HCT116 (cell line): ENCODE data around the gene NCAPD2. TPM values are rescaled to one million over a fixed set of nuclear protein-coding genes. Genes with fewer than 3 reads are reported as not detected.

Source experiments
- ATAC-seq: fragments of 200-7000 bp; cut with Tn5 transposase; 2 replicates; pipeline ENCODE4 v1.9.1; 2020; ENCODE audit warnings: mild to moderate bottlenecking, moderate library complexity
- BruUV-seq: library from RNA; stranded (reverse); fragments of 400-500 nt; replicated peaks from 2 replicates; lab custom pipeline; 2021; lab: Mats Ljungman, UMichigan
- CTCF ChIA-PET: fragments of 300-600 bp; sonication (Branson Sonifier 250); formaldehyde crosslinking; loops from one replicate; lab custom pipeline; 2021; ENCODE audit warnings: antibody characterized with exemption; lab: Charles Lee
- POLR2A ChIA-PET: fragments of 300-600, 350-600 bp; sonication (Branson Sonifier 250); formaldehyde crosslinking; loops from one replicate; lab custom pipeline; 2021; ENCODE audit warnings: antibody characterized with exemption; lab: Charles Lee
- RAD21 ChIA-PET, 2 experiments: fragments of 300-600 bp; sonication (Branson Sonifier 250); formaldehyde crosslinking; loops; one replicate each; lab custom pipeline; 2023; ENCODE audit warnings: low total read pairs in 2 of 2; ENCODE audit not compliant: uncharacterized antibody in 2 of 2, unreplicated experiment in 2 of 2, low non-redundant PET in 1 of 2; lab: Charles Lee
- DNase-seq: peaks from one replicate; pipeline ENCODE4 v3.0.0-alpha.2; 2010; ENCODE audit warnings: low read depth, low spot score
- H2AFZ ChIP-seq: fragments of 200-600 bp; shearing (Covaris generic), sonication (generic); 2 replicates; pipeline ENCODE4 v1.6.1; 2017; ENCODE audit warnings: low read depth, mixed run types, mixed read lengths, antibody characterized with exemption, low read length; ENCODE audit not compliant: poor library complexity, severe bottlenecking
- H3K27ac ChIP-seq: 2 replicates; pipeline ENCODE4 v1.5.1; 2012; ENCODE audit warnings: low read depth, low read length
- H3K27me3 ChIP-seq: fragments of 200-600 bp; sonication (generic); 2 replicates; pipeline ENCODE4 v1.6.1; 2016; ENCODE audit warnings: mixed run types, low read length, mixed read lengths; ENCODE audit not compliant: insufficient read depth
- H3K36me3 ChIP-seq, 2 experiments: fragments of 200-500 bp in 1 of 2; fragments of 200-600 bp in 1 of 2; sonication (Bioruptor generic) in 1 of 2; sonication (generic) in 1 of 2; 2 replicates each; pipeline versions ENCODE4 v1.5.1 to v1.6.1; 2014 to 2016; ENCODE audit warnings: low read length in 2 of 2, inconsistent platforms in 1 of 2, mixed read lengths in 1 of 2, mixed run types in 1 of 2; ENCODE audit not compliant: insufficient read depth in 2 of 2, control insufficient read depth in 1 of 2
- H3K4me1 ChIP-seq, 2 experiments: fragments of 200-600 bp in 1 of 2; sonication (generic) in 1 of 2; 2 replicates each; pipeline versions ENCODE4 v1.5.1 to v1.6.1; 2012 to 2017; ENCODE audit warnings: low read length in 2 of 2, inconsistent platforms in 1 of 2, mild to moderate bottlenecking in 1 of 2, mixed read lengths in 1 of 2, mixed run types in 1 of 2, moderate library complexity in 1 of 2; ENCODE audit not compliant: insufficient read depth in 2 of 2, control insufficient read depth in 1 of 2
- H3K4me2 ChIP-seq: fragments of 200-600 bp; sonication (generic); 2 replicates; pipeline ENCODE4 v1.6.1; 2017; ENCODE audit warnings: mixed run types, low read length, mixed read lengths
- H3K4me3 ChIP-seq, 2 experiments: fragments of 200-600 bp in 1 of 2; sonication (generic) in 1 of 2; replicated peaks in 1 of 2; 2 replicates each; pipeline ENCODE4 v1.5.1; 2011 to 2016; ENCODE audit warnings: low read length in 2 of 2, control low read depth in 1 of 2, low read depth in 1 of 2, mild to moderate bottlenecking in 1 of 2, mixed read lengths in 1 of 2, mixed run types in 1 of 2
- H3K79me2 ChIP-seq: fragments of 200-600 bp; sonication (generic); 2 replicates; pipeline ENCODE4 v1.6.1; 2017; ENCODE audit warnings: mild to moderate bottlenecking, mixed run types, low read length, moderate library complexity, mixed read lengths; ENCODE audit not compliant: insufficient read depth
- H3K9ac ChIP-seq: fragments of 200-600 bp; sonication (generic); 2 replicates; pipeline ENCODE4 v1.6.1; 2016; ENCODE audit warnings: low read length, mixed read lengths
- H3K9me2 ChIP-seq: fragments of 200-600 bp; sonication (generic), shearing (Covaris generic); 2 replicates; pipeline ENCODE4 v1.6.1; 2017; ENCODE audit warnings: mixed run types, mild to moderate bottlenecking, moderate library complexity; ENCODE audit not compliant: insufficient read depth
- H3K9me3 ChIP-seq, 2 experiments: fragments of 200-500 bp in 1 of 2; fragments of 200-600 bp in 1 of 2; sonication (Bioruptor generic) in 1 of 2; sonication (generic) in 1 of 2; 2 replicates each; pipeline ENCODE4 v1.6.1; 2014 to 2017; ENCODE audit warnings: low read length in 2 of 2, mixed read lengths in 2 of 2, inconsistent platforms in 1 of 2, low read depth in 1 of 2, mild to moderate bottlenecking in 1 of 2, mixed run types in 1 of 2, moderate library complexity in 1 of 2; ENCODE audit not compliant: control insufficient read depth in 1 of 2, insufficient read depth in 1 of 2
- H4K20me1 ChIP-seq: fragments of 200-600 bp; sonication (generic), shearing (Covaris generic); 2 replicates; pipeline ENCODE4 v1.6.1; 2017; ENCODE audit warnings: mixed run types, mild to moderate bottlenecking, moderate library complexity; ENCODE audit not compliant: insufficient read depth
- CBX3 ChIP-seq: IDR thresholded peaks from 2 replicates; pipeline ENCODE4 v1.6.1; 2012; ENCODE audit warnings: low read depth
- CEBPB ChIP-seq: IDR thresholded peaks from 2 replicates; pipeline ENCODE4 v1.6.1; 2012; ENCODE audit warnings: low read depth
- CTCF ChIP-seq, 3 experiments: fragments of 200-600 bp in 1 of 3; sonication (generic) in 1 of 3; IDR thresholded peaks in 2 of 3; conservative IDR thresholded peaks in 1 of 3; 2 replicates each; pipeline ENCODE4 v1.5.1; 2012 to 2017; ENCODE audit warnings: low read depth in 2 of 3, low read length in 2 of 3, antibody characterized with exemption in 1 of 3, borderline replicate concordance in 1 of 3, control low read depth in 1 of 3, mild to moderate bottlenecking in 1 of 3, mixed read lengths in 1 of 3, mixed run types in 1 of 3, moderate library complexity in 1 of 3; ENCODE audit not compliant: insufficient read depth in 1 of 3
- ELF1 ChIP-seq: IDR thresholded peaks from 2 replicates; pipeline ENCODE4 v1.6.1; 2012; ENCODE audit warnings: low read depth, borderline replicate concordance
- POLR2A ChIP-seq: IDR thresholded peaks from 2 replicates; pipeline ENCODE4 v1.7.0; 2011; ENCODE audit warnings: borderline replicate concordance; ENCODE audit not compliant: insufficient read depth, insufficient read length; ENCODE audit errors: extremely low read depth
- RAD21 ChIP-seq: IDR thresholded peaks from 2 replicates; pipeline ENCODE4 v1.6.1; 2012; ENCODE audit warnings: low read depth, mild to moderate bottlenecking
- REST ChIP-seq: IDR thresholded peaks from 2 replicates; pipeline ENCODE4 v1.6.1; 2012; ENCODE audit warnings: low read depth
- SP1 ChIP-seq: IDR thresholded peaks from 2 replicates; pipeline ENCODE4 v1.6.1; 2012; ENCODE audit warnings: low read depth
- SRF ChIP-seq: IDR thresholded peaks from 2 replicates; pipeline ENCODE4 v1.6.1; 2012; ENCODE audit warnings: low read depth
- ZFX ChIP-seq: fragments of 450-650 bp; IDR thresholded peaks from 2 replicates; pipeline ENCODE4 v1.6.1; 2017
- ZNF274 ChIP-seq: fragments of 200-500 bp; sonication (Bioruptor generic); IDR thresholded peaks from 2 replicates; pipeline ENCODE4 v1.6.1; 2014; ENCODE audit warnings: mild to moderate bottlenecking, low read depth, low read length, inconsistent platforms
- intact Hi-C: fragments of 100-400 bp; cut with micrococcal nuclease; formaldehyde crosslinking; loops from 2 replicates; pipeline ENCODE4 v1.10.0; 2022
- total RNA-seq: library from RNA; stranded (reverse); gene quantifications from one replicate; pipeline ENCODE4 v1.2.1, GENCODE V29; 2021; ENCODE audit not compliant: unreplicated experiment

NCAPD2 gene
- total RNA-seq, 1 experiment from 2014 or later: 177 TPM

GRCh38 chr12:6562881-6563280, 69.0 kb downstream of the NCAPD2 start:
- H3K9me3 ChIP-seq: no peaks in the 10 kb centered on the region
- H3K79me2 ChIP-seq: peaks cover 89% of the 10 kb centered on the region
- intact Hi-C loops: no loop called here
- H3K4me2 ChIP-seq: no peak overlapping the region
- ChIA-PET POLR2A (no interaction called here), CTCF (interaction anchor here (1.7 to 1.9 kb wide), 2 partner anchors 9 to 122 kb away, joined by 8 to 10 read pairs; no protein-coding TSS in a partner anchor), RAD21 (no interaction called here)
- H3K9me2 ChIP-seq: no peaks in the 10 kb centered on the region
- no peaks in the 10 kb centered on the region for H3K27me3 ChIP-seq
- DNase-seq (no peak), ATAC-seq (no peak)
- peaks cover 3% of the 10 kb centered on the region; the same call in 1 of the 2 replicates for H4K20me1 ChIP-seq
- peaks cover 0 to 10% of the 10 kb centered on the region in 2 experiments; a peak in 2 of 4 replicates for H3K4me1 ChIP-seq
- no TSS peak for BruUV-seq
- TF ChIP-seq RAD21: no peak
- no peak for TF ChIP-seq ELF1
- TF ChIP-seq CEBPB: no peak
- TF ChIP-seq POLR2A: no peak
- TF ChIP-seq ZNF274: no peak
- no peak for TF ChIP-seq ZFX
- no peak for TF ChIP-seq REST
- TF ChIP-seq CBX3: no peak
- TF ChIP-seq SP1: no peak
- no peak for TF ChIP-seq SRF
- TF ChIP-seq CTCF (IDR thresholded peaks at IDR 0.05 in 2 of 3, conservative IDR thresholded peaks at IDR 0.05 in 1 of 3; ENCODE audit: borderline replicate concordance in 1 of 3, insufficient read depth in 1 of 3, low read depth in 2 of 3, low read length in 2 of 3): no peak
- H3K9ac ChIP-seq: no peak overlapping the region
- no peak overlapping the region for H2AFZ ChIP-seq
- H3K4me3 ChIP-seq: no peak overlapping the region
- no peak overlapping the region for H3K27ac ChIP-seq
- H3K36me3 ChIP-seq: peaks cover 55 to 69% of the 10 kb centered on the region in 2 experiments
